Subcutaneous adipose tissue (tissue), 4 donors: ENCODE results near the gene COL18A1. TPM values are rescaled to one million over a fixed set of nuclear protein-coding genes. Genes with fewer than 3 reads are reported as not detected.

Experiments
- CTCF ChIP-seq: fragments of 450-650 bp; IDR thresholded peaks from one replicate; pipeline ENCODE4 v1.5.1; 2016; ENCODE audit warnings: low read depth, mild to moderate bottlenecking, control low read depth, antibody characterized with exemption, moderate library complexity
- total RNA-seq, 4 donors: library from RNA; depleted of rRNA; stranded (reverse); fragments of >200 nt; gene quantifications; one replicate each; pipeline ENCODE4 v1.1.0, GENCODE V29; 2016

COL18A1 gene
- total RNA-seq, 4 donors from 2014 or later, result 33.4 to 102 (median 66.7) TPM

DNA sequence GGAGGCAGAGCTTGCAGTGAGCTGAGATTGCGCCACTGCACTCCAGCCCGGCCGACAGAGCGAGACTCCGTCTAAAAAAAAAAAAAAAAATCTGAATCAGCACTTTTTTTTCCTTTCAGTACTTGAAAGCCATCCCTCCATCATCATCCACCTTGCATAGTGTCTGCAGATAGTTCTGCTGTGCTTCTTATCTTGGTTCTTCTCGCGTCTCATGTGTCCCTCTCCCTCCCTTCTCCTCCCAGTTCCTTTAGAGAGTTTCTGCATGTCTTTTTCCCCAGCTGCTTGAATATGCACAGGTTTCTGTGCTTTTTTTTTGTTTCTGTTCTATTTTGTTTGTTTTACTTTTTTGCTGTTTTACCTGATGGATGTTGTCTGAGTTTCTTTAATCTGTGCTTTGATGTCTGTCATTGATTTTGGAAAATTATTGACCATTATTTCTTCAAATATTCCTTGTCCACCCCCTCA is 3.9 kb upstream of the COL18A1 start:
- TF ChIP-seq CTCF, result no peak

GRCh38 chr21:45401916-45402900 is 2.8 kb upstream of the COL18A1 start:
- no peak for TF ChIP-seq CTCF

DNA sequence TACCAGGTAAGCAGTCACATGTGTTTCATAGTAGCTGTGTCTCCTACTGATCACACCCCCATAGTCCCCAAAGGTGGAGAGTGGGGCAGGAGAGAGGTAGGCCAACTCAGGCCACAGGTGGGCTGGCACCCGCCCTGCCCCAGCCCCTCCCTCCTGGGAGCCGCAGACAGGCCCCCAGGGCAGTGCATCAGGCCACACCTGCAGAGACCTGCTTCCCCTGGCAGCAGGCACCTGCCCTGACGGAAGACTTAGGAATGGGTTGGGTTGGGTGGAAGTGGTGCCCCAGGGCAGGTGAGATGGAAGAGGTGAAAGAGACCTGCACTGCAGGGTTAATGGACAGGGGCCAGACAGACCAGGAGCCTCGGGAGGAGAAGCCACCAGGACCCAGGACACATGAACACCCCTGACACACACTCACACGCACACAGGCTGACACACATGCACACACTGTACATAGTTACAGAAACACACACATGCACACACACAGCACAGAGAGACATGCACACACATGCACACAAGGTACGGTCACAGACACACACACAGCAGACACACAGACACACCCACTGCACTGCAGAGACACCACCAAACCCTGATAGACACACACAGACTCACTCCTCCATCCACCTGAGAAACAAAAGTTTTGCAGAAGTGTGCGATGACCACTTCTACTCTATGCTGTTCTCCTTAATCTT is 1.7 kb upstream of the COL18A1 start:
- no peak for TF ChIP-seq CTCF

- TF ChIP-seq CTCF, result no peak
Measured at GRCh38 chr21:45403825-45404729, 888 bp upstream of the COL18A1 start.

GRCh38 chr21:45405271-45405818 is 380 bp downstream of the COL18A1 start:
- TF ChIP-seq CTCF, result no peak

DNA sequence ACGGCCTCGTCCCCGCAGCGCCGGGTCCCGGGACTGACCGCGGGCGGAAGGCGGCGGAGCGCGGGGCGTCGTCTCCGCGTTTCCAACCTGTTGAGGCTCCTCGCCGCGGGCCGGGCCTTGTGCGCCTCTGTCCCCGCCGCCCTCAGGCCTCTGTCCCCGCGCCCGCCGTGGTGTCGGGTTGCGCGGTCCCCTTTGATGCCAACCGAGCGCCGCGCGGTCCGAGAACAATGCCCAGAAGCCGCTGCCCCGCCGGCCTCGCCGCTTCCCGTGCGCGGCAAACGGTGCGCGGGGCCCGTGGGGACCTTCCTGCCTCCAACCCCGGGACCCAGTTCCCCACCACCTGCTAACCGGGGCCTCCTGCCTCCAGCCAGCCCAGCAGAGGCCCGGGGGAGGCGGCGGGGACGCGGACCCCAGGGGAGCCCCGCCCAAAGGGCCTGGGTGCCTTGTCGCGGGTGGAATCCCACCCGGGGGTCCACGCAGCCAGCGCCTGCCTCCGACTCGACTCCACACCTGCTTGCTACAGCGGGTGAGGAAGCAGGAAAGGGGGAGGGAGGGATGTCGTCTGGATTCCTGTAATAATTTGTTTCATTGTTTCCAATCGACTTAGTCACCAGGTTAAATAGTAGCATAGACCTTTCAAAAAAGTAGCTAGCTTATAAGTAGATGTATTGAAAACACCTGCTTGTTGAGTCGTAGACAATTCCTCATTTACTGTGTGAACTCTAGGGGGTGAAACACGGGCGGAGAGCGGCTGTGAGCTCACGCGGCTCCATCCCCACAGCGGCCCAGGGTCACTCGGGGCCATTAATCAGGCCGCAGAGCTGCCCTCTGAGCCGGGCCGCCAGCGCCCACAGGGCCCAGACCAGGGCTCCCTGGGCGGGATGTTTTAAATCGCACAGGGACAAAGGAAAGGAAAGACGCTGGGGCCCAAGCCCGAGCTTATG is 1.1 kb downstream of the COL18A1 start:
- TF ChIP-seq CTCF, result no peak
